Measurements from ENCODE around the gene BEGAIN. TPM values are rescaled to one million over a fixed set of nuclear protein-coding genes. Genes with fewer than 3 reads are reported as not detected.

BEGAIN gene
- total RNA-seq, 4 donors from 2014 or later = 0.51 to 1.8 TPM; not detected in 2

- TF ChIP-seq CTCF (IDR thresholded peaks at IDR 0.05; ENCODE audit: low read depth) = no peak
Observed at GRCh38 chr14:100608064-100608463, 20.8 kb upstream of the BEGAIN start.

- TF ChIP-seq CTCF (IDR thresholded peaks at IDR 0.05; ENCODE audit: low read depth) = no peak
Observed at GRCh38 chr14:100607611-100607956, 20.4 kb upstream of the BEGAIN start.

- TF ChIP-seq CTCF (IDR thresholded peaks at IDR 0.05; ENCODE audit: low read depth) = no peak
Observed at GRCh38 chr14:100606687-100607610, 19.7 kb upstream of the BEGAIN start.

GRCh38 chr14:100605706-100606686, 18.8 kb upstream of the BEGAIN start:
- TF ChIP-seq CTCF (IDR thresholded peaks at IDR 0.05; ENCODE audit: low read depth) = no peak

- no peak for TF ChIP-seq CTCF (IDR thresholded peaks at IDR 0.05; ENCODE audit: low read depth)
Observed at GRCh38 chr14:100605230-100605629, 18.0 kb upstream of the BEGAIN start.

- TF ChIP-seq CTCF (IDR thresholded peaks at IDR 0.05; ENCODE audit: low read depth) = no peak
Observed at GRCh38 chr14:100604709-100605108, 17.5 kb upstream of the BEGAIN start.

- no peak for TF ChIP-seq CTCF (IDR thresholded peaks at IDR 0.05; ENCODE audit: low read depth)
Observed at GRCh38 chr14:100604121-100604501, 16.9 kb upstream of the BEGAIN start.

Data from subcutaneous adipose tissue (tissue), 4 donors.